GM23248 (cell line): Measurements from ENCODE around the gene RUNDC3A.

Source experiments
- EZH2 ChIP-seq: fragments of 200-600 bp; sonication (generic); IDR thresholded peaks from 2 replicates; pipeline ENCODE4 v1.6.1; 2018; ENCODE audit warnings: antibody characterized with exemption, mild to moderate bottlenecking; ENCODE audit not compliant: insufficient read depth, poor library complexity, severe bottlenecking
- EZH2phosphoT487 ChIP-seq: fragments of 200-600 bp; sonication (generic); IDR thresholded peaks from 2 replicates; pipeline ENCODE4 v1.6.1; 2018; ENCODE audit warnings: antibody characterized with exemption, moderate library complexity, mild to moderate bottlenecking, low read depth; ENCODE audit not compliant: insufficient read depth

GRCh38 chr17:44258811-44259351 lies 49.5 kb upstream of the RUNDC3A start:
- TF ChIP-seq EZH2 (no peak), EZH2phosphoT487 (no peak)
